Posterior vena cava (tissue), 2 donors: ENCODE results near the gene LRRC3. TPM values are rescaled to one million over a fixed set of nuclear protein-coding genes. Genes with fewer than 3 reads are reported as not detected.
A peak's percentile ranks its signal among the peaks of the same experiment; 100 is the strongest.

ENCODE experiments used
- DNase-seq: peaks from one replicate; pipeline ENCODE4 v3.0.0-alpha.2; 2020; ENCODE audit warnings: low spot score
- intact Hi-C, 2 donors: fragments of 100-400 bp; cut with DNase I; formaldehyde crosslinking; loops; one replicate each; pipeline versions ENCODE4 v1.14.1 to v1.14.2; 2022 to 2023
- total RNA-seq, 2 donors: library from RNA; stranded (reverse); fragmentation: NEBNext Ultra II Directional; extraction: Animal tissue kit (Norgen Biotek cat#: 25700); gene quantifications; one replicate each; pipeline ENCODE4 v1.2.1, GENCODE V29; 2021
- donor health status: DM: yes; HTN: yes; CAD: no.
- donor health status: DM: yes; HTN: yes; CAD: no.

LRRC3 gene
- total RNA-seq, 2 donors from 2014 or later, result 1.5 to 1.8 TPM

GRCh38 chr21:44436111-44436611 is 19.1 kb upstream of the LRRC3 start:
- DNase-seq, result peak; percentile 76
- intact Hi-C loops, result no loop called here

- intact Hi-C loops, result no loop called here
- DNase-seq, result peak; percentile 67
Observed at GRCh38 chr21:44436958-44437357, 18.4 kb upstream of the LRRC3 start.

- intact Hi-C loops, result no loop called here
- DNase-seq, result peak; percentile 48
Observed at GRCh38 chr21:44437371-44437695, 18.0 kb upstream of the LRRC3 start.

DNA sequence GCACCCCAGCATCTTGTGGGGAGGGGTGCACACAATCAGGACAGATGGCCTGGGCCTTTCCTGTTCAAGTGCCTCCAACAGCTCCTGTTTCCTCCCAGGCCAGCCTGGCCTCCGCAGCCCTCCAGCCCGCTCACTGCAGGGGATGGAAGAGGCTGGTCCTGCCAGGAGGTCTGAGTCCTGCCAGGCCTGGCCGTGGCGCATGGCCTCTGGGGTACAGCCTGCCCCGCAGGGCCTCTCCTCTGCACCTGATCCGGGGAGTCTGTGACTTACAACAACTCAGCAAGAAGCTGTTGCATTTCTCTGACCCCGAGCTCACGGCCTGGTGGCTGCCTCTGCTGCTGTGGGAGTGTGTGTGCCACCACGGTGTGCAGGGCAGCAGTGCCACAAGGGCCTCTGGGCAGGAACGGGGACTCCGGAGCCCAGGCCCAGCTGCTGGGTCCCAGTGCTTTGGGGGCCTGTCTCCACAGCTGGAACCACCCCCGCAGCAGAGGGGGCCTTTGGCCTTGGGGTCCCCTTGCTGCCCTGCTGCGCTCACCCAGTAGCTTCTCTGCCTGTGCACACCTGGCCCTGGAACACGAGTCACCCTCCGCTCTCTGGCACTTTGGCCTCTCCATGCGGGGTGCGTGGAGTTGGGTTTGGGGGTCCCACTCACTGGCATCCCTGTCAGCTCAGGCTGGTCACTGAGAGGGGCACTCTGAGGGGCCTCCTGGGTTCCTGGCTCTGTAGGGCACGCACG is 17.4 kb upstream of the LRRC3 start:
- peak; percentile 66 for DNase-seq
- intact Hi-C loops, result no loop called here

- intact Hi-C loops, result no loop called here
- peak; percentile 73 for DNase-seq
Observed at GRCh38 chr21:44438531-44439210, 16.6 kb upstream of the LRRC3 start.

- DNase-seq, result peak; percentile 56
- intact Hi-C loops, result no loop called here
Observed at GRCh38 chr21:44439211-44439600, 16.1 kb upstream of the LRRC3 start.

GRCh38 chr21:44440241-44441040 is 14.9 kb upstream of the LRRC3 start:
- intact Hi-C loops, result no loop called here
- DNase-seq, result peak; percentile 69

DNA sequence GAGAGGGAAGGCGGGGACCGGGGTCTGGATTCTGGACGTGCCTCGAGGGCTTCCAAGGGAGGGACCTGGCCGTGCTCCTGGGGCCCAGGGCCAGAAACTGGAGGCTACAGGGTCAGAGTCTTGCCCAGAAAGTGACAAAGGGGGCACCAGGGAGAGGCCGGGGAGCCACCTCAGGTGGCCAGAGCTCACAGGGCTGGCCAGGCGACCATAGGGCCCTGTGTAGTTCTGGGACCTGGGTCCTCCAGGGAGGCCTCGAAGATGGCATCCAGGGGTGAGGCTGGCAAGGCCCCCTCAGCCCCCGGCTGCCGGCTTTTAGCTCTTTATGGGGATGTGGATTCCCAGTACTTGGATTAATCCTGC is 14.3 kb upstream of the LRRC3 start:
- intact Hi-C loops, result no loop called here
- DNase-seq, result peak; percentile 68

- peak; percentile 69 for DNase-seq
- intact Hi-C loops, result no loop called here
Observed at GRCh38 chr21:44441581-44442265, 13.6 kb upstream of the LRRC3 start.

GRCh38 chr21:44442266-44443125 is 12.8 kb upstream of the LRRC3 start:
- intact Hi-C loops, result no loop called here
- DNase-seq, result peak; percentile 60

DNA sequence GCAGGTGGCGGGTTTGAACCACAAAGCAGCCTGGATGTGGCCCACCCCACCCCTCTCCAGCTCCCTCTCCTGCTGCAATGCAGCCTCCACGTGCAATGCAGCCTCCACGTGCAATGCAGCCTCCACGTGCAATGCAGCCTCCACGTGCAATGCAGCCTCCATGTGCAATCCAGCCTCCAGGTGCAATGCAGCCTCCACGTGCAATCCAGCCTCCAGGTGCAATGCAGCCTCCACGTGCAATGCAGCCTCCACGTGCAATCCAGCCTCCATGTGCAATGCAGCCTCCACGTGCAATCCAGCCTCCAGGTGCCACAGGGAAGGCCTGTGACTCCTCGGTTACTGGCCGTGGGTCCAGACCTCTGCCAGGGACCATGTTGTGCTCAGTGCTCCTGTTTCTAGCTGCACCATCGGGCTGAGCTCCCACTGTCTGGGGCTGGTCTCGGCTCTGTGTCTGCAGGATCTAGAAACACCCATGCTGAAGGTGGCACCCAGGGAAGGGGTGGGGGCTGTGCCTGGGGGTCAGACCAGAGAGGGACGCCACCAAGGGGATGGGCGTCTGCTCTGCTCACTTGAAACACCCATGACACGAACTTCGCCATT is 11.9 kb upstream of the LRRC3 start:
- intact Hi-C loops, result no loop called here
- DNase-seq, result peak; percentile 43

- DNase-seq, result peak; percentile 76
- intact Hi-C loops, result no loop called here
Observed at GRCh38 chr21:44443891-44444285, 11.4 kb upstream of the LRRC3 start.

DNA sequence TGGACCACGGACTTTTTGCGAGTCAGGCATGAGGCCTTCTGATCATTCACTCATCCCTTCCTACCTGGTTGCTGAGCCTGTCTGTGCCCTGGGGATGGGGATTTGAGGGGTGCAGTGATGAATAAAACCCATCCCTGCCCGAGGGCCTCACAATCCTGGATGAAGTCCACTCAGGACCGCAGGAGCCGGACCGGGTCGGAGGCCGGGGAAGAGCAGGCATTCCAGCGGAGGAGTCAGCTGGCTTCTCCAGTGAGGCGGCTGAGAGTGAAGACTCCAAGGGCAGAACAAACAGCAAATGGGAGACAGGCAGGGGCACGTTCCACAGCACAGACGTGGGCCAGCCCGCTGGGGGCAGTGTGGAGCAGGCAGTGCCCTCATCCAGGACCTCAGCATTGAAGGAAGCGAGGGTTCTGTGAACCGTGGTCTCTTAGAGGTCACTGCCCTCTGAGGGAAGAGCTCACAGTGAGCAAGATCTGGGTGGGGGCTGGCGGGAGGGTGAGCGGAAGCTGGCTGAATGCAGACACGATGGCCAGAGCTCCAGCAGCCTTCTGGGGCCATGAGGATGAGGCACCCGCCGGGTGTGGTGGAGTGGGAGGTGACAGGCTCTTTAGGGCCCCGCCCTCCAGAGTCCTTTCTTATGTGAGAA is 10.9 kb upstream of the LRRC3 start:
- DNase-seq, result peak; percentile 72
- intact Hi-C loops, result no loop called here

DNA sequence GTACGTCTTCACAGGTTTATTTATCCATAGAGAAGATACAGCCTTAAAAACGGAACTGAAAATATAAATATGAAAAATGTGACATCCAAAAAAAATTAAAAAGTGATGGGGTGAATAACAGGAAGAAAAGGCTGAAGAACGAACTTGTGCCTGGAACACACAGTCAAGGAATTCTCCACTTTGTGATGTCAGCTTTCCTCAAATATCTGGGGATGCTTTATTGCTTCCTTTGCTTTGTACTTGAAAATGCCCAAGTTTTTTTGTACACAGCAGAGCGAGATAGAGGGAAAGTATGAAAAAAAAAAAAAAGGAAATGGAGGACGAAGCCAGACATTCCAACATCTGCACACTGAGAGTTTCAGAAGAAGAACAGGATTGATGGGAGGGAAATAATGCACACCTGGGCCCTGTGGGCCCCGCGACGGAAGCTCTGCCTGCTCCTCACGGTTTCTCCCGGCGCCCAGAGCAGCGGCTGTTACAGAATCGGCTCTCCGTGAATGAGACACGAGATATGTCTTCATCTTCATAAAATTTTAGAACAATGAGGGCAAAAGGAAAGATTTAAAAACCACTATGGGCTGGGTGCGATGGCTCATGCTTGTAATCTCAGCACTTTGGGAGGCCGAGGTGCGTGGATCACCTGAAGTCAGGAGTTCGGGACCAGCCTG is 10.0 kb upstream of the LRRC3 start:
- intact Hi-C loops, result no loop called here
- peak; percentile 68 for DNase-seq

GRCh38 chr21:44448651-44449131 is 6.6 kb upstream of the LRRC3 start:
- DNase-seq, result peak; percentile 69
- intact Hi-C loops, result no loop called here

DNA sequence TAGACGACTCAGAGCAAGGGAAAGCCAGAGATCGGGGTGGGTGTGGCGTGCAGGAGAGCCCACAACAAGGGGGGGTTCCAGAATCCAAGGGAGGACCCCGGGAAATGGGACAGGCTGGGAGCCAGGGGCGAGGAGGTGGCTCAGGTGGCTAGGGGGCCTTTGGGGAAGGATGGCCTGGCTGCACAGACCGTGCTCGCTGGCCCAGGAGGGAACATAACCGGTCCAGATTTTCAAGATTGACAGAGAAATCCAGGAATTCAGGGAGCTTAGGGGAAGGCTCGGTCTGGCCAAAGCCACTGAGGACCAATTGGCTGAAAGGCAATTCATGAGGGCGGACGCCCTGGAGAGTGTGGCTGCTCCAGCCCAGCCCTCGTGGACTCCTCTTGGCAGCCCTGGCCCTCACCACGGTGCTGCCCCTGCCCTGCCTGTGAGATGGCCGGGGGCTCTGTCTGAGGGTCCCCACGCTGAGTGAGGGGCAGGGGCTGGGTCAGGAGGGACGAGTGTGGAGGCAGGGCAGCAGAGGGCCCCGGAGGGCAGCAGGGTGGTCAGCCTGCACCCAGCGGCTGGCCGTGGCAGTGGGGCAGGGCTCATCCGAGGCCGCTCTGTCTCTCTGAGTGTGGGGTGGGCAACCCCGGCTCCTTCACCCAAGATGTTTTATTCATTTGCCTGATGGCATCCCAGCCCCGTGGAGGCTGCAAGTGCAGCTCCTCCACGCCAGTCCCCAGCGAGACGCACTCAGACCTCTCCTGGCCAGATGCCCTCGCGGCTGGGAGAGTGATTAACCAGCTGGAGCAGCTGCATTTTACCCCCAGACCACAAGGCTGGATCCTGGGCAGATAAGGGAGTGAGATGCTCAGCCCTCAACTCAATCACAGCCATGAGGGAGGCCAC is 5.6 kb upstream of the LRRC3 start:
- intact Hi-C loops, result no loop called here
- DNase-seq, result peak; percentile 82
